ENCODE results near the gene MCOLN1. TPM values are rescaled to one million over a fixed set of nuclear protein-coding genes. Genes with fewer than 3 reads are reported as not detected.

Gene MCOLN1
- total and polyA plus RNA-seq, 9 of the 15 experiments (the other 6 are each of a cell fraction or from before 2014, with no cell fraction given): 0.25 to 15.4 (median 7.1) TPM

DNA sequence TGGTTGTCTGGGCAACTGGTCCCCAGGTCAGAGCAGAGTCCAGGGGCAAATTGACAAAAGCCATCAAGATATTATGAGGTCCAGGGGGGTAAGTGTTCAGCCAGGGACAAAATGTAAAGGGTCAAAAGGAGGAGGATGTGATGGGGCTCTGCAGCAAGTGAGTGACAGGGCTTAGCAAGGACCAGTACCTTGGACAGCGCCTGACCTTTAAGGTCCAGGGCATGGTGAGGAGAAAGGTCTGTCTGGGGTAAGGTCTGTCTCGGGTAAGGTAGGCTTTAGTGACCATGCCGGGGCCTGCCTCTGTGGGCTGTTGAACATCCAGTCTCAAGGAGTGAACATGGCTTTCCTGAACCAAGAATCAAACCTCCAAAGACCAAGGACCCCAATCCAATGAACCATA lies 12.8 kb upstream of the MCOLN1 start (continued):
- TF ChIP-seq, protein P1, sequence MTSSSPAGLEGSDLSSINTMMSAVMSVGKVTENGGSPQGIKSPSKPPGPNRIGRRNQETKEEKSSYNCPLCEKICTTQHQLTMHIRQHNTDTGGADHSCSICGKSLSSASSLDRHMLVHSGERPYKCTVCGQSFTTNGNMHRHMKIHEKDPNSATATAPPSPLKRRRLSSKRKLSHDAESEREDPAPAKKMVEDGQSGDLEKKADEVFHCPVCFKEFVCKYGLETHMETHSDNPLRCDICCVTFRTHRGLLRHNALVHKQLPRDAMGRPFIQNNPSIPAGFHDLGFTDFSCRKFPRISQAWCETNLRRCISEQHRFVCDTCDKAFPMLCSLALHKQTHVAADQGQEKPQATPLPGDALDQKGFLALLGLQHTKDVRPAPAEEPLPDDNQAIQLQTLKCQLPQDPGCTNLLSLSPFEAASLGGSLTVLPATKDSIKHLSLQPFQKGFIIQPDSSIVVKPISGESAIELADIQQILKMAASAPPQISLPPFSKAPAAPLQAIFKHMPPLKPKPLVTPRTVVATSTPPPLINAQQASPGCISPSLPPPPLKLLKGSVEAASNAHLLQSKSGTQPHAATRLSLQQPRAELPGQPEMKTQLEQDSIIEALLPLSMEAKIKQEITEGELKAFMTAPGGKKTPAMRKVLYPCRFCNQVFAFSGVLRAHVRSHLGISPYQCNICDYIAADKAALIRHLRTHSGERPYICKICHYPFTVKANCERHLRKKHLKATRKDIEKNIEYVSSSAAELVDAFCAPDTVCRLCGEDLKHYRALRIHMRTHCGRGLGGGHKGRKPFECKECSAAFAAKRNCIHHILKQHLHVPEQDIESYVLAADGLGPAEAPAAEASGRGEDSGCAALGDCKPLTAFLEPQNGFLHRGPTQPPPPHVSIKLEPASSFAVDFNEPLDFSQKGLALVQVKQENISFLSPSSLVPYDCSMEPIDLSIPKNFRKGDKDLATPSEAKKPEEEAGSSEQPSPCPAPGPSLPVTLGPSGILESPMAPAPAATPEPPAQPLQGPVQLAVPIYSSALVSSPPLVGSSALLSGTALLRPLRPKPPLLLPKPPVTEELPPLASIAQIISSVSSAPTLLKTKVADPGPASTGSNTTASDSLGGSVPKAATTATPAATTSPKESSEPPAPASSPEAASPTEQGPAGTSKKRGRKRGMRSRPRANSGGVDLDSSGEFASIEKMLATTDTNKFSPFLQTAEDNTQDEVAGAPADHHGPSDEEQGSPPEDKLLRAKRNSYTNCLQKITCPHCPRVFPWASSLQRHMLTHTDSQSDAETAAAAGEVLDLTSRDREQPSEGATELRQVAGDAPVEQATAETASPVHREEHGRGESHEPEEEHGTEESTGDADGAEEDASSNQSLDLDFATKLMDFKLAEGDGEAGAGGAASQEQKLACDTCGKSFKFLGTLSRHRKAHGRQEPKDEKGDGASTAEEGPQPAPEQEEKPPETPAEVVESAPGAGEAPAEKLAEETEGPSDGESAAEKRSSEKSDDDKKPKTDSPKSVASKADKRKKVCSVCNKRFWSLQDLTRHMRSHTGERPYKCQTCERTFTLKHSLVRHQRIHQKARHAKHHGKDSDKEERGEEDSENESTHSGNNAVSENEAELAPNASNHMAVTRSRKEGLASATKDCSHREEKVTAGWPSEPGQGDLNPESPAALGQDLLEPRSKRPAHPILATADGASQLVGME (CRISPR knock-in tag; IDR thresholded peaks at IDR 0.05): 0 out of 2 replicates have a peak, but pooled peaks have one; percentile 48
- peak; percentile 48 for TF ChIP-seq MEIS2 (IDR thresholded peaks at IDR 0.05; ENCODE audit: partially characterized antibody)
- TF ChIP-seq KLF16 (IDR thresholded peaks at IDR 0.05): no peak

DNA sequence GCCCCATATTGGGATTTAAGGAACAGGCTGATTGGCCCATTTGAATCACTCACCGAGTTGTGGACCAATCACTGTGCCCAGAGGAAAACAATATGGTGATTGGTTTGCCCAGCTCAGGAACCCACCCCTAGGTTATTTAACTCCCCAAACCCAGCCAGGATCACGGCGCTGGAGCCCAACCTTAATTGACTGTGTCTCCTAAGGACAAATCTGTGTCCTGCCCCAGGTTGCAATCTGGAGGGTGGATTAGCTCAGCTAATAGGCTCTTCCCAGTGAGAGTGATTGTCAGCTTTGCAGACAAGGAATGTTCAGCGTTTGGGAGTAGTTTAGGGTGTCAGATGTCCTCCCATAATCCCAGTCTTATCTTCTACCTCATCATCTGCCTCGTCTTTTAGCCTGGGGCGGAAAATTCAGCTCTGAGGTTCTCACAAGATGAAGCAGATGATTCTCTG lies 10.0 kb upstream of the MCOLN1 start:
- WGBS (ENCODE audit: insufficient coverage, low coverage, missing lambda C conversion rate): 2% methylated on average over 6 of the region's 6 CpGs
- no peaks in the 10 kb centered on the region for H3K36me3 ChIP-seq (ENCODE audit: control insufficient read depth, insufficient read depth, low read length)
- DNase-seq (ENCODE audit: extremely low read depth in 1 of 4, low spot score in 3 of 4) (peak; percentile 53 to 72 (median 71)), FAIRE-seq (peak; percentile 69), ATAC-seq (peak; percentile 42)
- in situ Hi-C loops (cut with MboI) (no loop called here), intact Hi-C loops (cut with micrococcal nuclease) (no loop called here)
- no TSS peak for BruUV-seq (replicated peaks)
- H3K4me1 ChIP-seq (replicated peaks in 1 of 2; ENCODE audit: control insufficient read depth in 2 of 2, insufficient read depth in 2 of 2, low read length in 2 of 2): peaks cover 17 to 26% of the 10 kb centered on the region in 2 experiments
- no peak overlapping the region for H3K27ac ChIP-seq (ENCODE audit: extremely low read depth, low read depth, low read length)
- POLR2A ChIA-PET: interaction anchor here (0.9 to 1.9 kb wide), 3 partner anchors 9 to 15 kb away, joined by 4 to 10 read pairs (median 6); partner anchors contain the start of gene MCOLN1
- H4K20me1 ChIP-seq (replicated peaks; ENCODE audit: control insufficient read depth, insufficient read depth, low read length): no peaks in the 10 kb centered on the region
- peak overlapping the region in 1 of 2 experiments; percentile 41; a peak in 1 of 4 replicates for H3K9ac ChIP-seq (ENCODE audit: insufficient read depth in 1 of 2, low read depth in 2 of 2, low read length in 2 of 2)
- no peaks in the 10 kb centered on the region for H3K9me3 ChIP-seq (replicated peaks; ENCODE audit: control insufficient read depth, insufficient read depth, low read depth, low read length)
- H3K4me2 ChIP-seq (ENCODE audit: insufficient read depth, low read length): peak overlapping the region; percentile 20; the same call in 1 of the 2 replicates
- CTCF ChIA-PET (ENCODE audit: low intra/inter-chr PET ratio): no interaction called here
- no peaks in the 10 kb centered on the region for H3K9me1 ChIP-seq (ENCODE audit: control insufficient read depth, insufficient read depth, low read length)
- peak overlapping the region; percentile 35; the same call in 1 of the 2 replicates for H2AFZ ChIP-seq (ENCODE audit: low read depth, low read length)
- no peaks in the 10 kb centered on the region for H3K79me2 ChIP-seq (ENCODE audit: control insufficient read depth, insufficient read depth, low read length)
- no peak overlapping the region for H3K4me3 ChIP-seq
- H3K27me3 ChIP-seq (ENCODE audit: control insufficient read depth in 2 of 2, insufficient read depth in 2 of 2, low read length in 2 of 2): no peaks in the 10 kb centered on the region
- TF ChIP-seq RCOR1 (IDR thresholded peaks at IDR 0.05; ENCODE audit: borderline replicate concordance in 1 of 2, low read depth in 2 of 2, low read length in 2 of 2) (peak in 1 of 2 experiments; percentile 64; a peak in 1 of 4 replicates), HOXB6 (CRISPR knock-in tag; IDR thresholded peaks at IDR 0.05; ENCODE audit: borderline replicate concordance) (no peak), CC2D1A (IDR thresholded peaks at IDR 0.05) (0 out of 2 replicates have a peak, but pooled peaks have one; percentile 44), NFYB (IDR thresholded peaks at IDR 0.05; ENCODE audit: extremely low read depth, insufficient read length) (peak; percentile 78), KDM1A (IDR thresholded peaks at IDR 0.05) (peak; percentile 53 to 58), ZBTB26 (CRISPR knock-in tag; IDR thresholded peaks at IDR 0.05) (no peak), HNRNPH1 (optimal IDR thresholded peaks at IDR 0.05; ENCODE audit: low read depth, low read length) (no peak), TEAD4 (IDR thresholded peaks at IDR 0.05; ENCODE audit: low read length) (0 out of 2 replicates have a peak, but pooled peaks have one; percentile 8), TEAD4 (CRISPR knock-in tag; IDR thresholded peaks at IDR 0.05; ENCODE audit: borderline replicate concordance) (no peak), MYBL2 (IDR thresholded peaks at IDR 0.05; ENCODE audit: low read depth) (peak; percentile 80), MYBL2 (CRISPR knock-in tag; IDR thresholded peaks at IDR 0.05; ENCODE audit: borderline replicate concordance) (no peak), DMBX1 (CRISPR knock-in tag; IDR thresholded peaks at IDR 0.05; ENCODE audit: borderline replicate concordance) (no peak)

Data from K562 (cell line).